GM12878 (cell line): ENCODE data around the gene PDE6G. TPM values are rescaled to one million over a fixed set of nuclear protein-coding genes. Genes with fewer than 3 reads are reported as not detected.

Source experiments
- CBFB ChIP-seq: IDR thresholded peaks from 2 replicates; pipeline ENCODE4 v1.6.1; 2016; ENCODE audit warnings: antibody characterized with exemption, low read depth
- CHD2 ChIP-seq: IDR thresholded peaks from 2 replicates; pipeline ENCODE4 v1.6.1; 2011; ENCODE audit warnings: low read depth, low read length, improper control_type of control experiment, borderline replicate concordance
- CREB1 ChIP-seq: IDR thresholded peaks from 2 replicates; pipeline ENCODE4 v1.6.1; 2012; ENCODE audit warnings: low read depth, mild to moderate bottlenecking, inconsistent platforms
- DPF2 ChIP-seq: fragments of 450-650 bp; IDR thresholded peaks from 2 replicates; pipeline ENCODE4 v1.6.1; 2017; ENCODE audit warnings: mild to moderate bottlenecking
- EGR1 ChIP-seq, 2 experiments: IDR thresholded peaks; 1 replicate in 1 of 2; 2 replicates in 1 of 2; pipeline ENCODE4 v1.6.1; 2011 to 2012; ENCODE audit warnings: low read depth in 2 of 2, low read length in 2 of 2, borderline replicate concordance in 1 of 2, mild to moderate bottlenecking in 1 of 2, moderate library complexity in 1 of 2
- ESRRA ChIP-seq: IDR thresholded peaks from 2 replicates; pipeline ENCODE4 v1.6.1; 2012; ENCODE audit warnings: mild to moderate bottlenecking, low read length, improper control_type of control experiment
- ETV6 ChIP-seq, 2 experiments: fragments of 450-650 bp in 1 of 2; IDR thresholded peaks in 1 of 2; conservative IDR thresholded peaks in 1 of 2; 2 replicates each; pipeline ENCODE4 v1.6.1; 2014; ENCODE audit warnings: antibody characterized with exemption in 1 of 2, borderline replicate concordance in 1 of 2, low read depth in 1 of 2, mild to moderate bottlenecking in 1 of 2, moderate library complexity in 1 of 2
- FOS ChIP-seq: IDR thresholded peaks from 3 replicates; pipeline ENCODE4 v1.6.1; 2011; ENCODE audit warnings: borderline replicate concordance; ENCODE audit not compliant: insufficient read length; ENCODE audit errors: extremely low read depth
- FOXM1 ChIP-seq: IDR thresholded peaks from 2 replicates; pipeline ENCODE4 v1.6.1; 2012; ENCODE audit warnings: low read depth, mild to moderate bottlenecking, inconsistent platforms, low read length, moderate library complexity
- LARP7 ChIP-seq: fragments of 450-650 bp; IDR thresholded peaks from 2 replicates; pipeline ENCODE4 v1.6.1; 2017; ENCODE audit warnings: mild to moderate bottlenecking
- MXI1 ChIP-seq: fragments of 150-350 bp; IDR thresholded peaks from 2 replicates; pipeline ENCODE4 v1.6.1; 2011; ENCODE audit warnings: low read depth, mild to moderate bottlenecking, inconsistent platforms, low read length, improper control_type of control experiment
- RFX5 ChIP-seq: IDR thresholded peaks from 2 replicates; pipeline ENCODE4 v1.6.1; 2011; ENCODE audit warnings: low read depth, low read length, improper control_type of control experiment
- SIX5 ChIP-seq: IDR thresholded peaks from 2 replicates; pipeline ENCODE4 v1.6.1; 2011; ENCODE audit warnings: mild to moderate bottlenecking, low read depth, low read length, moderate library complexity; ENCODE audit not compliant: severe bottlenecking
- TCF12 ChIP-seq: IDR thresholded peaks from 2 replicates; pipeline ENCODE4 v1.6.1; 2011; ENCODE audit warnings: low read depth, mild to moderate bottlenecking, low read length
- polyA plus RNA-seq, 11 experiments: library from polyadenylated mRNA; depleted of rRNA in 4 of 11; unstranded in 6 of 11; stranded (reverse) in 5 of 11; fragments of >200 nt; fragmentation: Nextera tagmentation in 4 of 11; fragmentation: Illumina TruSeq in 1 of 11; extraction: Ambion mirVana in 4 of 11; extraction: Trizol in 1 of 11; gene quantifications; 1 replicate in 1 of 11; 2 replicates in 10 of 11; pipeline versions ENCODE4 v1.2.1 to v1.2.3, GENCODE V29; 2011 to 2016; ENCODE audit warnings: inconsistent platforms in 2 of 11, missing spikeins in 2 of 11, low read depth in 1 of 11
- total RNA-seq, 4 experiments: library from RNA; depleted of rRNA in 3 of 4; stranded (reverse); fragments of >200 nt in 3 of 4; fragmentation: Illumina TruSeq in 1 of 4; extraction: Trizol in 1 of 4; gene quantifications; 2 replicates each; pipeline versions ENCODE4 v1.2.1 to v1.2.3, GENCODE V29; 2013 to 2021
- TF ChIP-seq, protein P1 (sequence below): IDR thresholded peaks from 2 replicates; pipeline ENCODE4 v1.6.1; 2012; ENCODE audit warnings: low read depth, low read length, improper control_type of control experiment
- TF ChIP-seq, protein P2 (sequence below): fragments of 450-650 bp; IDR thresholded peaks from 2 replicates; pipeline ENCODE4 v1.6.1; 2016; ENCODE audit warnings: mild to moderate bottlenecking
- TF ChIP-seq, protein P3 (sequence below): fragments of 450-650 bp; IDR thresholded peaks from 2 replicates; pipeline ENCODE4 v1.6.1; 2016; ENCODE audit warnings: mild to moderate bottlenecking
- TF ChIP-seq, protein P4 (sequence below): fragments of 450-650 bp; IDR thresholded peaks from 2 replicates; pipeline ENCODE4 v1.6.1; 2016; ENCODE audit warnings: mild to moderate bottlenecking, moderate library complexity, borderline replicate concordance
- TF ChIP-seq, protein P5 (sequence below): fragments of 450-650 bp; IDR thresholded peaks from 2 replicates; pipeline ENCODE4 v1.6.1; 2017; ENCODE audit warnings: low read depth, mild to moderate bottlenecking, moderate library complexity

PDE6G gene
- total and polyA plus RNA-seq, 10 of the 15 experiments (the other 5 are each of a cell fraction or from before 2014, with no cell fraction given), result 0.55 to 12.1 (median 4.3) TPM

DNA sequence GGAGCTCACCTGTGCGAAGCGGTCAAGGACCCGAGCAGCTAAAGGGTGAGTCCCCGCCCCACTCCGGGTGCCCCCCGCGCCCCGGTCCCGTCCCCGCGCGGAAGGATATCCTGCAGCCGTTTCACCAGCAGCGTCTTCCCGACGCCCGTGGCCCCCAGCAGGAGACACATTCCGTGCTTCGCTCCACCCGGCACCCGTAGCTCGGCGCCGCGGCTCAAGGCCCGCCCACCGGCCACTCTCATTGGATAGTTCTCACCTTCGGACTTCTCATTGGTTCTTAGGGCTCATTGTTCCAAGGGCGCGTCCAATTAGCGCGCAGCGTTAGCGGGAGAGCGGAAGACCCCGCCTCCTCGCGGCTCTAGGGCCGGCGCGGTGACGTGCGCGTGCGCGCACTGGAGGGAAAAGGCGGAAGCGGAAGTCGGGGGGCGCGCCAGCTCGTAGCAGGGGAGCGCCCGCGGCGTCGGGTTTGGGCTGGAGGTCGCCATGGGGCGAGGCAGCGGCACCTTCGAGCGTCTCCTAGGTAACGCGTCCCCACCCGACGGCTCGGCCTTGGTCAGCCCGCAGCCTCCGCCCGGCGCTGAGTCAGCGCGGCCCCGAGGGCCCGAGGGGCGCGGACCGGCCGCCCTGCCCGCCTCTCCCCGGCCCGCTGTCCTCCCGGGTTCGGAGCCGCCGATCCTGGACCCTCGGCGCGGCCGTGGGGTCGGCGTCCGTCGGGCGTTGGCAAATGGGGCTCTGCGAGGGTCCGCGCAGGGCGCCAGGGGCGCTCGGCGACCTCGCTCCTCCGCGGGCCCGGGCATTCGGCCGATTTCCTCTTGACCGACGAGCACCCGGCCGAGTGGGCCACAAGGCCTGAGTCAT is 27.5 kb upstream of the PDE6G start, which contains the start of the genes ARL16 and HGS (continued):
- TF ChIP-seq ETV6 (conservative IDR thresholded peaks at IDR 0.05 in 1 of 2, IDR thresholded peaks at IDR 0.05 in 1 of 2; ENCODE audit: borderline replicate concordance in 1 of 2, low read depth in 1 of 2) (no peak), MXI1 (peak; percentile 86), LARP7 (peak; percentile 97), RFX5 (0 out of 2 replicates have a peak, but pooled peaks have one; percentile 22), CHD2 (peak; percentile 95), TCF12 (0 out of 2 replicates have a peak, but pooled peaks have one; percentile 4), FOXM1 (no peak), CBFB (peak; percentile 32; the same call in 1 of the 2 replicates), EGR1 (IDR thresholded peaks at IDR 0.05; ENCODE audit: borderline replicate concordance in 1 of 2, low read depth in 2 of 2, low read length in 2 of 2) (no peak), CREB1 (peak; percentile 84), SIX5 (peak; percentile 30), FOS (peak; percentile 89), ESRRA (no peak), DPF2 (peak; percentile 71)
- TF ChIP-seq, protein P1, sequence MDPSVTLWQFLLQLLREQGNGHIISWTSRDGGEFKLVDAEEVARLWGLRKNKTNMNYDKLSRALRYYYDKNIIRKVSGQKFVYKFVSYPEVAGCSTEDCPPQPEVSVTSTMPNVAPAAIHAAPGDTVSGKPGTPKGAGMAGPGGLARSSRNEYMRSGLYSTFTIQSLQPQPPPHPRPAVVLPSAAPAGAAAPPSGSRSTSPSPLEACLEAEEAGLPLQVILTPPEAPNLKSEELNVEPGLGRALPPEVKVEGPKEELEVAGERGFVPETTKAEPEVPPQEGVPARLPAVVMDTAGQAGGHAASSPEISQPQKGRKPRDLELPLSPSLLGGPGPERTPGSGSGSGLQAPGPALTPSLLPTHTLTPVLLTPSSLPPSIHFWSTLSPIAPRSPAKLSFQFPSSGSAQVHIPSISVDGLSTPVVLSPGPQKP, result peak; percentile 72
- TF ChIP-seq, protein P2, sequence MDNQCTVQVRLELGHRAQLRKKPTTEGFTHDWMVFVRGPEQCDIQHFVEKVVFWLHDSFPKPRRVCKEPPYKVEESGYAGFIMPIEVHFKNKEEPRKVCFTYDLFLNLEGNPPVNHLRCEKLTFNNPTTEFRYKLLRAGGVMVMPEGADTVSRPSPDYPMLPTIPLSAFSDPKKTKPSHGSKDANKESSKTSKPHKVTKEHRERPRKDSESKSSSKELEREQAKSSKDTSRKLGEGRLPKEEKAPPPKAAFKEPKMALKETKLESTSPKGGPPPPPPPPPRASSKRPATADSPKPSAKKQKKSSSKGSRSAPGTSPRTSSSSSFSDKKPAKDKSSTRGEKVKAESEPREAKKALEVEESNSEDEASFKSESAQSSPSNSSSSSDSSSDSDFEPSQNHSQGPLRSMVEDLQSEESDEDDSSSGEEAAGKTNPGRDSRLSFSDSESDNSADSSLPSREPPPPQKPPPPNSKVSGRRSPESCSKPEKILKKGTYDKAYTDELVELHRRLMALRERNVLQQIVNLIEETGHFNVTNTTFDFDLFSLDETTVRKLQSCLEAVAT, result peak; percentile 41; the same call in 1 of the 2 replicates
- TF ChIP-seq, protein P3, sequence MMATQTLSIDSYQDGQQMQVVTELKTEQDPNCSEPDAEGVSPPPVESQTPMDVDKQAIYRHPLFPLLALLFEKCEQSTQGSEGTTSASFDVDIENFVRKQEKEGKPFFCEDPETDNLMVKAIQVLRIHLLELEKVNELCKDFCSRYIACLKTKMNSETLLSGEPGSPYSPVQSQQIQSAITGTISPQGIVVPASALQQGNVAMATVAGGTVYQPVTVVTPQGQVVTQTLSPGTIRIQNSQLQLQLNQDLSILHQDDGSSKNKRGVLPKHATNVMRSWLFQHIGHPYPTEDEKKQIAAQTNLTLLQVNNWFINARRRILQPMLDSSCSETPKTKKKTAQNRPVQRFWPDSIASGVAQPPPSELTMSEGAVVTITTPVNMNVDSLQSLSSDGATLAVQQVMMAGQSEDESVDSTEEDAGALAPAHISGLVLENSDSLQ, result peak; percentile 68
- TF ChIP-seq, protein P4, sequence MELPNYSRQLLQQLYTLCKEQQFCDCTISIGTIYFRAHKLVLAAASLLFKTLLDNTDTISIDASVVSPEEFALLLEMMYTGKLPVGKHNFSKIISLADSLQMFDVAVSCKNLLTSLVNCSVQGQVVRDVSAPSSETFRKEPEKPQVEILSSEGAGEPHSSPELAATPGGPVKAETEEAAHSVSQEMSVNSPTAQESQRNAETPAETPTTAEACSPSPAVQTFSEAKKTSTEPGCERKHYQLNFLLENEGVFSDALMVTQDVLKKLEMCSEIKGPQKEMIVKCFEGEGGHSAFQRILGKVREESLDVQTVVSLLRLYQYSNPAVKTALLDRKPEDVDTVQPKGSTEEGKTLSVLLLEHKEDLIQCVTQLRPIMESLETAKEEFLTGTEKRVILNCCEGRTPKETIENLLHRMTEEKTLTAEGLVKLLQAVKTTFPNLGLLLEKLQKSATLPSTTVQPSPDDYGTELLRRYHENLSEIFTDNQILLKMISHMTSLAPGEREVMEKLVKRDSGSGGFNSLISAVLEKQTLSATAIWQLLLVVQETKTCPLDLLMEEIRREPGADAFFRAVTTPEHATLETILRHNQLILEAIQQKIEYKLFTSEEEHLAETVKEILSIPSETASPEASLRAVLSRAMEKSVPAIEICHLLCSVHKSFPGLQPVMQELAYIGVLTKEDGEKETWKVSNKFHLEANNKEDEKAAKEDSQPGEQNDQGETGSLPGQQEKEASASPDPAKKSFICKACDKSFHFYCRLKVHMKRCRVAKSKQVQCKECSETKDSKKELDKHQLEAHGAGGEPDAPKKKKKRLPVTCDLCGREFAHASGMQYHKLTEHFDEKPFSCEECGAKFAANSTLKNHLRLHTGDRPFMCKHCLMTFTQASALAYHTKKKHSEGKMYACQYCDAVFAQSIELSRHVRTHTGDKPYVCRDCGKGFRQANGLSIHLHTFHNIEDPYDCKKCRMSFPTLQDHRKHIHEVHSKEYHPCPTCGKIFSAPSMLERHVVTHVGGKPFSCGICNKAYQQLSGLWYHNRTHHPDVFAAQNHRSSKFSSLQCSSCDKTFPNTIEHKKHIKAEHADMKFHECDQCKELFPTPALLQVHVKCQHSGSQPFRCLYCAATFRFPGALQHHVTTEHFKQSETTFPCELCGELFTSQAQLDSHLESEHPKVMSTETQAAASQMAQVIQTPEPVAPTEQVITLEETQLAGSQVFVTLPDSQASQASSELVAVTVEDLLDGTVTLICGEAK, result peak; percentile 90
- TF ChIP-seq, protein P5, sequence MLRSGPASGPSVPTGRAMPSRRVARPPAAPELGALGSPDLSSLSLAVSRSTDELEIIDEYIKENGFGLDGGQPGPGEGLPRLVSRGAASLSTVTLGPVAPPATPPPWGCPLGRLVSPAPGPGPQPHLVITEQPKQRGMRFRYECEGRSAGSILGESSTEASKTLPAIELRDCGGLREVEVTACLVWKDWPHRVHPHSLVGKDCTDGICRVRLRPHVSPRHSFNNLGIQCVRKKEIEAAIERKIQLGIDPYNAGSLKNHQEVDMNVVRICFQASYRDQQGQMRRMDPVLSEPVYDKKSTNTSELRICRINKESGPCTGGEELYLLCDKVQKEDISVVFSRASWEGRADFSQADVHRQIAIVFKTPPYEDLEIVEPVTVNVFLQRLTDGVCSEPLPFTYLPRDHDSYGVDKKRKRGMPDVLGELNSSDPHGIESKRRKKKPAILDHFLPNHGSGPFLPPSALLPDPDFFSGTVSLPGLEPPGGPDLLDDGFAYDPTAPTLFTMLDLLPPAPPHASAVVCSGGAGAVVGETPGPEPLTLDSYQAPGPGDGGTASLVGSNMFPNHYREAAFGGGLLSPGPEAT, result peak; percentile 73; the same call in 1 of the 2 replicates
